ENCODE data around the gene DNAJB1. TPM values are rescaled to one million over a fixed set of nuclear protein-coding genes. Genes with fewer than 3 reads are reported as not detected.
"Not testable (repeated sequence)": the region's sequence is repeated elsewhere in the genome, so short reads cannot be mapped to it uniquely, and the experiment has no call there.

The DNAJB1 gene
- polyA plus RNA-seq, 3 donors = 97.2 to 119 (median 99.3) TPM

DNA sequence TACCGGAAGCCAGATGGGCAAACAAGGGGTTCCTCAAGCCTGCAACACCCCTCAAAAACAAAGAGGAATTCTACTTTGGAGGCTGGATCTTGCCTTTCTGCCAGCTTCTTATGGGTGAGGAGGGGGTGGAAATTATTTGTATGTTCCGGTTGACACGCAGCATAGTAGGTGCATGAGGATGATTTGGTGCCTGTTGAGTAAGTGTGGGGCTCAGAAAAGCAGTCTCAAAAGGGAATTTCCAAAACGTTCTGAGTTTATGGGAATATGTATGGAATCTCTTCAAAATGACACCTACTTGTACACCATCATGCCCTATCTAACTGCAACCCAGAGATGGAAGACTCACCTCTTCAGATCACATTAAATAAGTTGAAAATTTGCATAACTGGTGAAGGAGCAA lies 8.2 kb upstream of the DNAJB1 start:
- DNase-seq (ENCODE audit: low read depth in 3 of 3, low spot score in 2 of 3) = no peak

DNA sequence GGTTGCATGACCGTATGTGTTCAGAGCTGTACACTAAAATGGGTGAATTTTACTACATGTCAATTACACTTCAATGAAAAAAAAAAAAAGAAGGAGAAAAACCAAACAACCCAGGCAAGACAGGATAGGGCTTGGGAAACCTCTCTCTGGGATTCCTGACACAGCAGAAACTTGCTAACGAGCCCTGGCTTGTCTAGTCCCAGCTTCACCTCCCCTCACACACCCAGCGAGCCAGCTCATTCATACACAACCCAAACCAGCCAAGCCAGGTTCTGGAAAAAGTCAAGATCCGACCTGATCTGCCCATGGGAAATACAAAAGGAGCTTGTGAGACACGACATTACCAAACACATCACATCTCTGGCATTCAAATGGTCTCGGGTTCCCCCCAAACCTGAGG lies 7.5 kb upstream of the DNAJB1 start:
- no peak for DNase-seq (ENCODE audit: low read depth in 3 of 3, low spot score in 2 of 3)

DNA sequence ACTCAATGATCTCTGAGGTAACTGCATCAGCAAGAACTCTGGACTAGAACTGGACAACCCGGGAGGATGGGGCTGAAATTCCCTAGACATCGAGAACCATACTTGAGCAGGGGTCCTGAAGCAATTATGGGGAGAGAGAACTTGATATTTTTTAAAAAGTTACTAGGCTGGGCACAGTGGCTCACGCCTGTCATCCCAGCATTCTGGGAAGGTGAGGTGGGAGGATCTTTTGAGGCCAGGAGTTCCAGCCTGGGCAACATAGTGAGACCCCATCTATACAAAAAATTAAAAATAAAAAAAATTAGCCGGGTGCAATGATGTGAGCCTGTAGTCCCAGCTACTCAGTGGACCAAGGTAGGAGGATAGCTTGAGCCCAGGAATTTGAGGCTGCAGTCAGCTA lies 2.3 kb upstream of the DNAJB1 start:
- DNase-seq (ENCODE audit: low read depth in 3 of 3, low spot score in 2 of 3) = no peak

DNA sequence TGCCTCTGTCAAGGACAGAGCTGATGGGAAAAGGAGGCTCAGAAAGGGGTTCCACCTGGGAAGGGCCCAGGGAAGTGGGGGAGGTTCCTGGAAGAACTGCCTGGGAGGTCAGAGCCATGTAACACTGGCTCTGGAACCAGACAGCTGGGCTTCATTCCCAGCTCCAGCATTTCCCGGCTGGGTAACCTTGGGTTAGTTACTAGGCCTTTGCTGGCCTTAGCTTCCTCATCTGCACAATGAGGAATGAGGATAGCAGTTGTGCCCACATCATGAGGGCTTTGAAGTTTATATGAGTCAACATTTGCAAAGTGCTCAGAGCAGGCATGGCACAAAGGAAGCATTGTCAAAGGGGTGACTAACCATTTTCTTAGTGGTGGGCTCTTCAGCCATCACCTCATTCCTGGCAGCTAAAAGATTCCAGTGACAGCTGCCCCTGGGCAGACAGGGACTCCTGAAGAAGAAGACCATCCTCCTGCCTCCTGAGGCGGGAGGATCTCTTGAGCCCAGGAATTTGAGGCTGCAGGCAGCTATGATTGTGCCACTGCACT lies 1.7 kb upstream of the DNAJB1 start:
- no peak for DNase-seq (ENCODE audit: low read depth in 3 of 3, low spot score in 2 of 3)

DNA sequence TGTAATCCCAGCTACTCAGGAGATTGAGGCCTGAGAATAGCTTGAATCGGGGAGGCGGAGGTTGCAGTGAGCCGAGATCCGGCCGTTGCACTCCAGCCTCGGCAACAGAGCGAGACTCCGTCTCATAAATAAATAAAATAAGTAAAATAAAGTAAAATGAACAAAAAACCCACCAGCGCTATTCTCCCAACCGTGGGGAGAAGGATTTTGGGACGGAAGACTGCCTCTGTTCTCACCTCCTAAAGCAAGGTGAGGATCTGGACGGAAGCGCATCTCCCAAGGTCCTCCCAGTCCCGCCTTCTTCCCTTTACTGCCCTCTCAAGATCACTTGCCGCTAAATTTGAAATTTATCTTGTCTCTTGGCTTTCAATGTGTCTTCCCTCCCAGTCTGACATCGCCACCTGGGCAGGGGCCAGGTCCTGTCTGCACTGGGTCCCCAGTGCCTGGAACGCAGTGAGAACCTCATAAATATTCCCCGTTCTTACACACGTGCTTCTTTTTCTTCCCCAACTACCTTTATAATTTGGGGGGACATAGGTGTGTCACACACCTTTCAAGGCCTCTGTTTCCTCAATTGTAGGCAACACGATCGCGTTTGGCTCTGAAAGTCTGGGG lies 1.2 kb upstream of the DNAJB1 start:
- no peak for DNase-seq (ENCODE audit: low read depth in 3 of 3, low spot score in 2 of 3)

DNA sequence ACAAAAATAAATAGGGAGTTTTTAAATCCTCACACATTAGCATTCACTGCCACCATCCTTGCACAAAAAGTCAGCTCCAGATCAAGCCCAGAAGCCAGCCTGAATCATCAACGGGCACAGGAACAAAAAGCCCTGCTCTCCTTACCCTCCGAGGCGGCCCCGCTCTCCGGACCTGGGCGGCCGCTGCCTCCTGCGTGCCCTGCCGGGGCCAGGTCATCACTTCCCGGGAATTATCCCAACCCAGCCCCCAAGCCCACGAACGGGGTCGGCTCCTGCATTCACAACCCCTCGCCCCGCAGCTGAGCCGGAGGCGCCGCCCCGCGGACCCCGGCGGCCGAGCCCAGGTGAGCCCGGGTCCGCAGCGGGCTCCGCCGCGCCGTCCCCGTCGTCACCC lies 754 bp downstream of the DNAJB1 start:
- no peak for DNase-seq (ENCODE audit: low read depth in 3 of 3, low spot score in 2 of 3)

DNA sequence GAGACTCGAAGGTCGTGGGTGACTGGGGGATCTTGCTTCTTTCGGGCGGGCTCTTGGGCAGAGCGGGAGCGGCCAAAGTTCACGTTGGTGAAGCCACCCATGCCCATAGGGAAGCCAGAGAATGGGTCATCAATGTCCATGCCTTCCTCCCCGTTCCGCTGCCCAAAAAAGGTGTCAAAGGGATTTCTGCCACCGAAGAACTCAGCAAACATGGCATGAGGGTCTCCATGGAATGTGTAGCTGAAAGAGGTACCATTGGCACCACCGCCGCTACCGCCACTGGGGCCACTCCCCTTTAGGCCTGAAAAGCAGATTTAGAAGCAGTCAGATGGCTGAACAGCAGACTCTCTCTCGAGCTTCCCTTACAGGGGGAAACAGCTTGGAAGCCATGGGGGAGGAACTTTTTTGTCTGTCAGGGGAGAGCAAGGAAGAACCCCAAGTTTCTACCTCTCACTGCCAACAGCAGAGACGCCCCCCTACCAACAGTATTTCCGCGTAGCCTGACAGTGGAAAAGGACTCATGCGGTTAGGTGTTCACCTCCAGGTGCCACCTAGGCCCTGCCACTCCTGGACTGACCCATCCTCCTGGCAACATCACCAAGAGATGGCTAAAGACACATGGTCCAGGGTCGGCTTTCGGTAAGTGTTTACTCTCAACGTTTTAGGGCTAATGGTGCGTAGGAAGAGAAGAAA lies 1.3 kb downstream of the DNAJB1 start:
- DNase-seq (ENCODE audit: low read depth in 3 of 3, low spot score in 2 of 3) = no peak

DNA sequence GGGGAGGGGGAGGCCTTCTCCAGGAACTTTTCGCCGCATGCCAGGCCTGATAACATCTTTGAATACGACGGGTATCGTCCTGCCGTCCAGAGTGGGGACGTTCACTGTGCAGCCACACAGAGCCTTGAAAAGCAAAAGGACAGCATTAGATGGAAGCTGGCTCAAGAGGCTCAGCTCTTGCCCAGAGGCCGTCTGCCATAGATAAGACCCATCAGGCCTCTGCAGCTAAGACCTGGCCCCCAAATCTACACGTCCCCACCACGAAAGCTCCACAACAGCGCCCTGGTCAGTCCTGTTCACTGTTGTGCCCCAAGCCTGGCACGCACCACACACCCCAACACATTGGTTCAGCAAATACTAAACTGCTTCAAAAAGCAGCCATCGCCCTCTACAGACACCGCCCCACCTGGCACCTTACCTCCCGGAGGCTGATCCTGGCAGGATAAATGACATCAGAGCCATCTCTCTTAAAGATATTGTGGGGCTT lies 2.1 kb downstream of the DNAJB1 start:
- no peak for DNase-seq (ENCODE audit: low read depth in 3 of 3, low spot score in 2 of 3)

DNA sequence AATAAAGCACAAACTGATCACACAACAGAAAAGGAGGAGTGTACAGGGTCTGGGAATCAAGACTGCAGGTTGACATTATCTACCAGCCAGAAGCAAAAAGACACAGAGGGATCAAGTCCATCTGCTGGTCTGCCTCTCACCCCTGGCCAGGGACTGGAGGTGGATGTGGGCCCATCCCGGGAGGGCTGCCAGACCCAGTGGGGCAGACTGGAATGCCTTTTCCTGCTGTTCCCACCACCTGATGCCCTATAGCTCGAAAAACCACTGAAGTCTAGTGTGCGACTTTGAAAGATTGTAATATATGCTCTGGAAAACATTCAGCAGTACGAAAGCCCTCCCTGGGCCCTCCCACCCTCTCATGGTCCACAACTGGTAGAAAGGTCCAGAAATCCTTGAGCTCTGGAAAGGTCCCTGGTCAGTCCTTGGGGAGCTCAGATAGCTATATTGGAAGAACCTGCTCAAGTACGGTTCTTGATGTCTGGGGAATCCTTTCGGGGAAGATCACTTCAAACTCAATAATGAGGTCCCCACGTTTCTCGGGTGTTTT lies 2.6 kb downstream of the DNAJB1 start:
- no peak for DNase-seq (ENCODE audit: low read depth in 3 of 3, low spot score in 2 of 3)

DNA sequence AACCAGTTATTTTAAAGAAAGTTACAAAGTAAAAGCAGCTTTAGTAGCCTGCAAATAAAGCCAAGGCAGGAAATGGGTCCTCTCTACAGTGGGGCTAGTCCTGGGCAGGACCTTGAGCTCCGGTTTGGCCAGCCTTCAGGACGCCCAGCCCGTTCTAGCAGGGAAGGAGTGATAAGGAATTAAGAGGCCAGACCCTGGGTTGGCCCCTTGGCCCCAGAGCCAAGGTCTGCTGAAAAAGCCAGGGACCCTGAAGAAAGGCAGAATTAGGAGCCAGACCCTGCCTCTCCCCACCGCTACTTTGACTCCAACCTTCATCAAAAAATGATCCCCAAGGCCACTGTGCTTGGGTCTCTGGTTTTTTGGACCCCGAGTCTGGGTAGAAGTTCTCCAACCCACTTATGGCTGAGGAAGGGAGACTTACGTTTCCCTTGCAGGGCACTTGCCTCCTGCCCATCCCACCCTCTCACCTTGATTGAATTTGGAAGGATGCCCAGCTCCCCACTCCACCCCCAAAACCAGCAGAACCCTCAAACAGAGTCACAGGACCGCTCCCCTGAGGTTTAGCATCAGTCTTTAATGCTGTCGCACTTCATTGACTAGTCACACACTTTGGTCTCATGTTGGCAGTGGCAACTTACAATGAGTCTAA lies 3.9 kb downstream of the DNAJB1 start:
- DNase-seq (ENCODE audit: low read depth in 3 of 3, low spot score in 2 of 3) = no peak

DNA sequence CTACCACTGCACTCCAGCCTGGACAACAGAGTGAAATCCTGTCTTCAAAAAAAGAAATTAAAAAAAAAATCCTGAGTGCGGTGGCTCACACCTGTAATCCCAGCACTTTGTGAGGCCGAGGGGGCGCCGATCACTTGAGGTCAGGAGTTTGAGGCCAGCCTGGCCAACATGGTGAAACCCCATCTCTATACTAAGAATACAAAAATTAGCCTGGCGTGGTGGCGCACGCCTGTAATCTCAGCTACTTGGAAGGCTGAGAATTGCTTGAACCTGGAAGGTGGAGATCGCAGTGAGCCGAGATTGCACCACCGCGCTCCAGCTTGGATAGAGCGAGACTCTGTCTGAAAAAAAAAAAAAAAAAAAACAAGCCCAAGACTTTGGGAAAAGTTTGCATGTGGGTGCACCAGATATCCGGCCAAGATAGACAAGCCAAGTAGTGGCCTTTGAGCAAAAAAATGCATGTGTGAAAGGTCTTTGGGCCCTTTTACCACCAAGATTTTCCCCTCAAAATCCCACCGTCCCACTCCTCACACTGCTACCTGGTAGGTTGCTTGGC lies 5.7 kb downstream of the DNAJB1 start:
- DNase-seq (ENCODE audit: low read depth in 3 of 3, low spot score in 2 of 3) = no peak

DNA sequence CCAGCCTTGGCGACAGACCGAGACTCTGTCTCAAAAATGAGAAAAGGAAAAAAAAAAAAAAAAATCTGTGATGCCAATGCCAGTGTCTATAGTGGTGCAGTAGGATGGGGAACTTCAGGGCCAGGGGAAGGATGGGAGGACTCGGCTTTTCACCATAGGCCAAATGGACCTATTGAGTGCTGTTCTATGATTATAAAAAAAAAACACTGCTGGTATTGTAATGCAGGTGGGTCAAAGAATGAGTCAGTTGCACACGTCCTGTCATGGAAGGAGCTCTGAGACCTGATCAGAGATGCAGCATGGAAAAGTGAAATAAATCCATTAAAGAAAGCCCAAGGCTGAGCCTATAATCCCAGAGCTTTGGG lies 7.0 kb downstream of the DNAJB1 start:
- no peak for DNase-seq (ENCODE audit: low read depth in 3 of 3, low spot score in 2 of 3)

DNA sequence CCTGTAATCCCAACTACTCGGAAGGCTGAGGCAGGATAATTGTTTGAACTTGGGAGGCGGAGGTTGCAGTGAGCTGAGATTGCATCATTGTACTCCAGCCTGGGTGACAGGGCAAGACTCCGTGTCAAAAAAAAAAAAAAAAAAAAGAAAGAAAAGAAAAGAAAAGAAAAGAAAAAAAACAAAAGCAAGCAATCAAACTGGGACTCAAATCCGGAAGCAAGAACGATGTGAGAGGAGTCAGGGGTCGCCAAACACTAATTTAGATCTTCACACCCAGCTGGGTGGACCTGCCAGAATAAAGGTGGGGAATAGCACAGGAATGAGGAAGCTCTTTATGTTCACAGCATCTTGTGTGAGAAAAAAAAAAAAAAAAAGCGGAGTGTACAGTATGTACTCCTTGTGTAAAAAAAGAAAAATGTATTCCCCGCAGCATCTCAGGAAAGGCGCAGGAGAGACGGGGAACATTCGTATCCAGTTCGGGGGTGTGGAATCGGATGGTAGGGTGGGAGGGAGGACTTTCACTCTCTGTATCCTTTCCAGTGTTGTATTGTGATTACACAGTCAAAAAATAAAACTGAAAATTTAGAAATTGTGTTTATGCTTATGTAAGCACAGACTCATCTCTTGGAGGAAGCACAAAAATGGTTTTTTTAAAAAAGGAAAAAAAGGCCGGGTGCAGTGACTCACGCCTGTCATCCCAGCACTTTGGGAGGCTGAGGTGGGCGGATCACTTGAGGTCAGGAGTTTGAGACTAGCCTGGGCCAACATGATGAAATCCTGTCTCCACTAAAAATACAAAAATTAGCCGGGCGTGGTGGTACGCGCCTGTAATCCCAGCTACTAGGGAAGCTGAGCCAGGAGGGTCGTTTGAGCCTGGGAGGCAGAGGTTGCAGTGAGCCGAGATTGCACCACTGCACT lies 7.6 kb downstream of the DNAJB1 start:
- no peak for DNase-seq (ENCODE audit: low read depth in 3 of 3, low spot score in 2 of 3)

DNA sequence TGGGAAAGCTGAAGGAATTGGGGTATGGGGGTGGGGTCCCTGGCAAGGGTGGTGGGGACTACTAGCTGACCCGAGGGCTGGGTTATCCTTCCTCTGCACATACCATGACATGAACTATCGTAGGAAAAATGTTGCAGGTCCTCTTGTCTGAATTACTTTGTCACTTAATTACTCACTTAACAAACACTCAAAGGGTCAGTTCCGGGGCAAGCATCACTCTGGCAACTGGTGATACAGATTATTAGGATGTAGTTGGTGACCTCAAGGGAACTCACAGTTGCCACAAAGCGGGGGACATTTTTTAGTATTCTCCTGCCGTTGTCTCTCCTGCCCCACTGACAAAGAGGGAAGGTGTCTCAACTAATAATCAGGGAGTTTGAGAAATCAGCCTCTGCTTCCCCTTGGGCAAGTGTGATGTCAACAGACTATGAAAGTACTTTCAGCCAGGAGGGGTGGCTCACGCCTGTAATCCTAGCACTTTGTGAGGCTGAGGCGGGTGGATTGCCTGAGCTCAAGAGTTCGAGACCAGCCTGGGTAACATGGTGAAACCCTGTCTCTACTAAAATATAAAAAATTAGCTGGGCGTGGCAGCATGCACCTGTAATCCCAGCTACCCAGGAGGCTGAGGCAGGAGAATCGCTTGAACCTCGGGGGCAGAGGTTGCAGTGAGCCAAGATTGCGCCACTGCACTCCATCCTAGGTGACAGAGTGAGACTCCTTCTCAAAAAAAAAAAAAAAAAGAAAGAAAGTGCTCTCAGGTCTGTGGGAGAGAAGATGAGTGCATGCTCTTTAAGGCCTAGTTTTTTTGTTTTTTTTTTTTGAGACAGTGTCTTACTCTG lies 10.3 kb downstream of the DNAJB1 start:
- DNase-seq (ENCODE audit: low read depth in 3 of 3, low spot score in 2 of 3) = no peak

DNA sequence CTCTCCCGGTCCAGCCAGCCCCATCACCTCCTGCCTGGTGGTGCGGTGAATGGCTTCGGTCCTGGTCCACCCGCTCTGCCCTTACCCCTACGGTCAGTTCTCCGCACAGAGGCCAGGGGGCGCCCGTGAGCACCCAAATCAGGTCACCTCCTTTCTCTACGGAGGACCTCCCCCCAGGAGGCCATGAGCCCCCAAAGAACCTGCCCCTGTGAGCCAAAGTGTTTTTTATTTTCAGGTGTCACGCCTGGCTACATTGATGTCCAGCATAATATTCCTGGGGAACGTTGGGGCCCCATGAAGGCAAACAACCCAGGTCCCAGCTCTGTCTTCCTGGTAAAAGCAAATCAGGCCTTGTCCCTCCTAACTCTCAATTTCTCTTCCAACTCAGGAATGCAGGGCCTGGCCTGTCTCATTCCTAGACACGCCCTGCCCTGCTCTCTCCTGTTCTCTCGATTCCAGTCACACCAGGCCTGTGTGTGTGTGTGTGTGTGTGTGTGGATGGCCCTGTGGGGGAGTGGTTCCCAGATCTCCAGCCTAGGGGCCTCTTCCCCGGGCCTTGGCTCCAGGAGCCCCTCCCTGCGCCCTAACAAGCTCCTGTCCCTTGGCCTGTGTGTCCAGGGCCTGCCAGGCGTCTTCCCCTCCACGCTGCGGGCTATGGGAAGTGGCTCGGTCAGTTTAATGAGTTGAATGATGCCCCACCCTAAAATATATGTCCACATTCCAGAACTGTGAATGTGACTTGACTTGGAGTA lies 12.5 kb downstream of the DNAJB1 start:
- no peak for DNase-seq (ENCODE audit: low read depth in 3 of 3, low spot score in 2 of 3)

DNA sequence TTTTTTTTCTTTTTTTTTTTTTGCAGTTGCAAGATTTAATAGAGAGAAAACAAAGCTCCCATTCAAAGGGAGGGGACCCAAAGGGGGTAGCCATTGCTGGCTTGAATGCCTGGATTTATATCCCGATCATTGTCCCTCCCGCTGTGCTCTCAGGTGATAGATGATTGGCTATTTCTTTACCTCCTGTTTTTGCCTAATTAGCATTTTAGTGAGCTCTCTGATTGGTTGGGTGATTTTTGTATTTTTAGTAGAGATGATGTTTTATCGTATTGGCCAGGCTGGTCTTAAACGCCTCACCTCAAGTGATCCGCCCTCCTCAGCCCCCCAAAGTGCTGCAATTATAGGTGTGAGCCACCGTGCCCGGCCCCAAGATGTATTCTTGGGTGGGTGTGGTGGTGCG lies 13.6 kb downstream of the DNAJB1 start:
- DNase-seq (ENCODE audit: low read depth in 3 of 3, low spot score in 2 of 3) = not testable (repeated sequence)

DNA sequence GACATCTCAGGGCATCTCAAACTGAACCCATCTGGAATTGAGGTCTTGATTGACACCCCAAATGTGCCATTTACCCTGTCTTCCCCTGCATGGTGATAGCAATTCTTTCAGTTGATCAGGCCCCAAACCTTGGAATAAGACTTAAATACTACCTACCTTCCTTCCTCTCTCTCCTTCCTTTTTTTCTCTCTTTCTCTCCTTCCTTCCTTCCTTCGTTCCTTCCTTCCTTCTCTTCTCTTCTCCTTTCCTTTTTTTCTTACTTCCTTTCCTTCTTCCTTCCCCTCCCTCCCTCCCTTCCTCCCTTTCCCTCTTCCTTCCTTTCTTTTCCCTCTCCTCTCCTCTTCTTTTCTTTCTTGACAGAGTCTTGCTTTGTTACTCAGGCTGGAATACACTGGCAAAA lies 14.9 kb downstream of the DNAJB1 start:
- DNase-seq (ENCODE audit: low read depth in 3 of 3, low spot score in 2 of 3) = no peak

DNA sequence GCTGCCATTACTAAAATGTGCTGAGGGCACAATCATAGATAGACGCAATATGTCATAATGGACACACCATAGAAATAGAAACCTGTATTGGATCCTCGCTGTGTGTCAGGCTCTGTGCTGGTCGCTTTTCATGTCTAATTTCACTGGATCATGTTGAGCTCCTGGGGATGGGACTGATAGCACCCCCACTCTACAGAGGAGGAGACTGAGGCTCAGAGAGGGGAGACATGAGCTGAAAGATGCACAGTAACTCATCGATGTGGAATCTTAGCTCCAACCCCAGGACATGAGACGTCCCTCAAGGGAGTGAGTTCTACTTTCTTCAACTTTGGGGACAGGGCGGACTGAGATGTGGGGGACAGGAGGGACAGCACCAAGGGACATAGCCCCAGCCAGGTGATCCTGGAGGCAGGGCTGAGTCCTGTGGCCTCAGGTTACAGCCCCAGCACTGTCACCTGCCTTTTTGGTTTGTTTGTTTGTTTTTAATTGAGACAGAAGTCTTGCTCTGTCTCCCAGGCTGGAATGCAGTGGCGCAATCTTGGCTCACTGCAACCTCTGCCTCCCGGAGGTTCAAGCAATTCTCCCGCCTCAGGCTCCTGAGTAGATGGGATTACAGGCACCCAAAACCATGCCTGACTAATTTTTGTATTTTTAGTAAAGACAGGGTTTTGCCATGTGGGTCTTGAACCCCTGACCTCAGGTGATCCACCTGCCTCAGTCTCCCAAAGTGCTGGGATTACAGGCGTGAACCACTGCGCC lies 15.7 kb downstream of the DNAJB1 start:
- no peak for DNase-seq (ENCODE audit: low read depth in 3 of 3, low spot score in 2 of 3)

Data from right renal cortex interstitium (tissue), 3 donors.